Right kidney (tissue), 9 donors: ENCODE measurements around the gene GANAB.
"Not testable (repeated sequence)": the region's sequence is repeated elsewhere in the genome, so short reads cannot be mapped to it uniquely, and the experiment has no call there.

ENCODE experiments used
- DNase-seq: peaks from one replicate; pipeline ENCODE4 v3.0.0-alpha.2; 2016
- long read RNA-seq, 8 donors: transcript quantifications; one replicate each; lab custom pipeline, GENCODE V29; 2026

GANAB gene
- long read RNA-seq, donor 1, transcript GANAB-208 (4 exons, 608 nt): major isoform, 6 of 63 reads
- long read RNA-seq, donor 1, transcript GANAB-201 (25 exons, 3,906 nt): minor isoform, 5 of 63 reads
- long read RNA-seq, donor 1, partial matches to known transcripts: 48 of 63 reads
- long read RNA-seq, donor 1, other reads (novel, unspliced or antisense): 0 of 63 reads
- long read RNA-seq, donor 2, transcript GANAB-208 (4 exons, 608 nt): major isoform, 9 of 52 reads
- long read RNA-seq, donor 2, partial matches to known transcripts: 36 of 52 reads
- long read RNA-seq, donor 2, other reads (novel, unspliced or antisense): 0 of 52 reads
- long read RNA-seq, donor 3, transcript GANAB-202 (24 exons, 3,608 nt): major isoform, 13 of 34 reads
- long read RNA-seq, donor 3, partial matches to known transcripts: 12 of 34 reads
- long read RNA-seq, donor 3, other reads (novel, unspliced or antisense): 0 of 34 reads
- long read RNA-seq, donor 4, transcript GANAB-208 (4 exons, 608 nt): major isoform, 10 of 68 reads
- long read RNA-seq, donor 4, transcript GANAB-202 (24 exons, 3,608 nt): minor isoform, 5 of 68 reads
- long read RNA-seq, donor 4, partial matches to known transcripts: 49 of 68 reads
- long read RNA-seq, donor 4, other reads (novel, unspliced or antisense): 0 of 68 reads
- long read RNA-seq, donor 5, transcript GANAB-202 (24 exons, 3,608 nt): major isoform, 7 of 28 reads
- long read RNA-seq, donor 5, partial matches to known transcripts: 18 of 28 reads
- long read RNA-seq, donor 5, other reads (novel, unspliced or antisense): 0 of 28 reads
- long read RNA-seq, donor 6, transcript GANAB-202 (24 exons, 3,608 nt): major isoform, 9 of 114 reads
- long read RNA-seq, donor 6, transcript GANAB-208 (4 exons, 608 nt): major isoform, 9 of 114 reads
- long read RNA-seq, donor 6, partial matches to known transcripts: 92 of 114 reads
- long read RNA-seq, donor 6, other reads (novel, unspliced or antisense): 0 of 114 reads
- long read RNA-seq, donor 7, transcript GANAB-202 (24 exons, 3,608 nt): minor isoform, 13 of 165 reads
- long read RNA-seq, donor 7, transcript GANAB-208 (4 exons, 608 nt): major isoform, 18 of 165 reads
- long read RNA-seq, donor 7, partial matches to known transcripts: 130 of 165 reads
- long read RNA-seq, donor 7, other reads (novel, unspliced or antisense): 0 of 165 reads
- long read RNA-seq, donor 8, transcript GANAB-202 (24 exons, 3,608 nt): major isoform, 10 of 57 reads
- long read RNA-seq, donor 8, partial matches to known transcripts: 18 of 57 reads
- long read RNA-seq, donor 8, other reads (novel, unspliced or antisense): 24 of 57 reads

- peak; percentile 91 for DNase-seq
These were observed at the start of gene GANAB for GRCh38 chr11:62645946-62646824. GANAB (minus strand) TSS chr11:62646613; CDS start chr11:62646599, 14 bp downstream.

GRCh38 chr11:62694455-62695167 is 48.2 kb upstream of the GANAB start:
- DNase-seq: peak; percentile 51

GRCh38 chr11:62693624-62694023 is 47.2 kb upstream of the GANAB start:
- DNase-seq: not testable (repeated sequence)

- DNase-seq: peak; percentile 17
These were observed 43.2 kb upstream of the GANAB start, which contains the start of gene LRRN4CL for GRCh38 chr11:62689421-62690183. LRRN4CL (minus strand) TSS chr11:62689530; CDS start chr11:62688508, 1,022 bp downstream.

- DNase-seq: no peak
These were observed 42.1 kb upstream of the GANAB start for GRCh38 chr11:62688491-62688890.

GRCh38 chr11:62687508-62688396 is 41.3 kb upstream of the GANAB start:
- peak; percentile 80 for DNase-seq

GRCh38 chr11:62682518-62682917 is 36.1 kb upstream of the GANAB start:
- no peak for DNase-seq

- peak; percentile 11 for DNase-seq
These were observed 34.4 kb upstream of the GANAB start for GRCh38 chr11:62680825-62681240.

- peak; percentile 88 for DNase-seq
These were observed 32.6 kb upstream of the GANAB start, which contains the start of gene UBXN1 for GRCh38 chr11:62678770-62679696. UBXN1 (minus strand) TSS chr11:62679073; CDS start chr11:62678923, 150 bp downstream.

- DNase-seq: no peak
These were observed 32.0 kb upstream of the GANAB start for GRCh38 chr11:62678433-62678769.

- no peak for DNase-seq
These were observed 31.3 kb upstream of the GANAB start for GRCh38 chr11:62677714-62678113.

GRCh38 chr11:62677156-62677555 is 30.7 kb upstream of the GANAB start:
- DNase-seq: no peak

GRCh38 chr11:62676698-62677097 is 30.3 kb upstream of the GANAB start:
- DNase-seq: no peak

- not testable (repeated sequence) for DNase-seq
These were observed 29.0 kb upstream of the GANAB start for GRCh38 chr11:62675415-62675814.

- no peak for DNase-seq
These were observed 26.7 kb upstream of the GANAB start for GRCh38 chr11:62673196-62673525.

GRCh38 chr11:62671608-62672389 is 25.4 kb upstream of the GANAB start, which contains the start of the genes LBHD1 and UQCC3:
LBHD1 (minus strand) TSS chr11:62672267; CDS start chr11:62670031, 2,236 bp downstream.
UQCC3 (plus strand) TSS chr11:62671673; CDS start chr11:62671746, 73 bp downstream.
- peak; percentile 96 for DNase-seq
